ENCODE results near the gene UXS1. TPM values are rescaled to one million over a fixed set of nuclear protein-coding genes. Genes with fewer than 3 reads are reported as not detected.

The UXS1 gene
- total and polyA plus RNA-seq, 2 donors (not counting 3 experiments of a cell fraction or from before 2014, with no cell fraction given) = 34.2 to 43.2 TPM

GRCh38 chr2:106104332-106105062 lies 89.6 kb downstream of the UXS1 start:
- H3K4me2 ChIP-seq (ENCODE audit: insufficient read depth, low read length) = no peak overlapping the region
- no peaks in the 10 kb centered on the region for H3K27me3 ChIP-seq (ENCODE audit: control insufficient read depth in 2 of 2, insufficient read depth in 2 of 2, low read length in 2 of 2)
- no peaks in the 10 kb centered on the region for H3K79me2 ChIP-seq (ENCODE audit: control insufficient read depth, insufficient read depth, low read length)
- no TSS peak for BruUV-seq (replicated peaks)
- peak; percentile 63 for DNase-seq (ENCODE audit: low read depth, low spot score)
- FAIRE-seq = peak; percentile 90
- no peaks in the 10 kb centered on the region for H3K9me1 ChIP-seq (replicated peaks; ENCODE audit: control insufficient read depth, extremely low read depth, insufficient read depth, low read length)
- TF ChIP-seq FOS (IDR thresholded peaks at IDR 0.05; ENCODE audit: borderline replicate concordance, insufficient read depth, low read length) (no peak), CTCF (IDR thresholded peaks at IDR 0.05; ENCODE audit: extremely low read depth in 1 of 2, insufficient read depth in 1 of 2, low read depth in 1 of 2, low read length in 2 of 2) (peak; percentile 78 to 91), MAX (IDR thresholded peaks at IDR 0.05; ENCODE audit: insufficient read depth, insufficient read length) (no peak), GATA2 (IDR thresholded peaks at IDR 0.05; ENCODE audit: insufficient read depth, insufficient read length, low read depth, low read length) (no peak), MYC (IDR thresholded peaks at IDR 0.05; ENCODE audit: low read depth, low read length) (no peak), JUN (IDR thresholded peaks at IDR 0.05; ENCODE audit: borderline replicate concordance, insufficient read depth, insufficient read length, low read depth) (no peak)
- H3K4me3 ChIP-seq (replicated peaks in 1 of 3; ENCODE audit: insufficient read depth in 1 of 3, low read depth in 1 of 3, low read length in 3 of 3) = no peak overlapping the region
- no peak overlapping the region for H3K27ac ChIP-seq (ENCODE audit: insufficient read depth, low read depth, low read length)
- no peaks in the 10 kb centered on the region for H3K9me3 ChIP-seq (replicated peaks; ENCODE audit: control insufficient read depth, insufficient read depth, low read length)
- H3K4me1 ChIP-seq (ENCODE audit: control insufficient read depth, extremely low read depth, insufficient read depth, low read length) = no peaks in the 10 kb centered on the region
- dilution Hi-C loops (cut with MboI; ENCODE audit: extremely low pct_ligation_motif_present, low sequenced_read_pairs) (no loop called here), intact Hi-C loops (cut with micrococcal nuclease) (loop anchor here (1.0 to 2.0 kb wide), 4 partner anchors 90 to 483 kb away; partner anchors contain the start of gene UXS1)
- no peaks in the 10 kb centered on the region for H4K20me1 ChIP-seq (replicated peaks; ENCODE audit: control insufficient read depth, extremely low read depth, insufficient read depth, low read length)
- ChIA-PET CTCF (interaction anchor here (0.7 to 1.8 kb wide), 18 partner anchors 9 to 480 kb away, joined by 3 to 13 read pairs (median 4); no protein-coding TSS in a partner anchor), POLR2A (no interaction called here)
- H3K36me3 ChIP-seq (ENCODE audit: control insufficient read depth in 2 of 2, extremely low read depth in 1 of 2, insufficient read depth in 2 of 2, low read length in 2 of 2) = peaks cover 0 to 3% of the 10 kb centered on the region in 2 experiments
- no peak overlapping the region for H3K9ac ChIP-seq (replicated peaks; ENCODE audit: extremely low read depth, insufficient read depth, low read length)
- no peak overlapping the region for H2AFZ ChIP-seq (ENCODE audit: low read depth, low read length)
